ENCODE measurements around the gene TPST1. TPM values are rescaled to one million over a fixed set of nuclear protein-coding genes. Genes with fewer than 3 reads are reported as not detected.
"Not testable (repeated sequence)": the region's sequence is repeated elsewhere in the genome, so short reads cannot be mapped to it uniquely, and the experiment has no call there.

TPST1 gene
- total RNA-seq, 1 experiment from 2014 or later: 0.41 TPM

DNA sequence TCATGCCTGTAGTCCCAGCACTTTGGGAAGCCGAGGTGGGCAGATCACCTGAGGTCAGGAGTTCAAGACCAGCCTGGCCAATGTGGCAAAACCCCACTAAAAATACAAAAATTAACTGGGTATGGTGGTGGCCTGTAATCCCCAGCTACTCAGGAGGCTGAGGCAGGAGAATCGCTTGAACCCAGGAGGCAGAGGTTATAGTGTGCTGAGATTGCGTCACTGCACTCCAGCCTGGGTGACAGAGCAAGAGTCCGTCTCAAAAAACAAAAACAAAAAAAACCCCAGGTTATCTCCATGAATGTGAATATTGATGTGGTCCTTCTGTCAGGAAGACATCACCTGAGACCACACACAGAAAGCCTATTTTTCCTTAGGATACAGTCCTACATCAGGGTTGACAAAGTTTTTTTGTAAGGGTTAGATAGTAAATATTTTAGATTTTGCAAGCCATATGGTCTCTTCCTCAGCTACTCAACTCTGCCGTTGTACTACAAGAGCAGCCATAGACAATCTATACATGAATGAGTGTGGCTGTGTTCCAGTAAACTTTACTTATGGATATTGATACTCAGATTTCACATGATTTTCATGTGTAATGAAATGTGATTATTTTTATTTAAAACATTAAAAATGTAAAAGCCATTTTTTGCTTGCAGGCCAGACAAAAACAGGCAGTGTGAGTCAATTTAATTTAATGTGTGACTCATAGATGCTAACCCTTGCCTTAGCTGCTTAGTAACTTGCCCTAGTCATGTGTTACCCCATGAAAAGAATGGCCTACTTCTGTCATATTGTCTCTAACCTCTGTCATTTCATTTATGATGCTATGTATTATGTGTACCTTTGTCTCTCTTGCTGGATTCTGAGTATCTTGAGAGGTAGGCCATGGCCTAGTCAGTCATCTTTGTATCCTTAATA, 78.1 kb downstream of the TPST1 start:
- no peak for DNase-seq (ENCODE audit: low spot score)

GRCh38 chr7:66296001-66296521, 90.9 kb downstream of the TPST1 start:
- DNase-seq (ENCODE audit: low spot score): no peak

DNA sequence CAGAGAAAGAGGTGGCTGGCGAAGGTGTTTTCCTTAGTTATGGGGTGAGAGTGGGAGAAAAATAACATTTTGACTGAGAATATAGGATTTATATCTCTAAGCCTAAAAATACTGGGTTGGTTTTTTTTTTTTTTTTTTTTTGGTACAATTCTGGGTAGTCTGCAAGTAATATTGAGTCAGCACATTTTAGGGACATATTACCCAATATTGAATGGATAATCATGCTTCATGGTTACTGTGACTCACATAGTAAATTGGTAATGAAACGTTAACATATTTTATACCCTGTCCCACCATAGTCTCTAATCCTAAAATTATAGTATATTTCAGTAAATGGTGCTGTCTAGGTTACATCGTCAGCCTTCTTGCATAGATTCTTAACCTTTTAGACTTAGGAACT, 91.4 kb downstream of the TPST1 start:
- no peak for DNase-seq (ENCODE audit: low spot score)

DNA sequence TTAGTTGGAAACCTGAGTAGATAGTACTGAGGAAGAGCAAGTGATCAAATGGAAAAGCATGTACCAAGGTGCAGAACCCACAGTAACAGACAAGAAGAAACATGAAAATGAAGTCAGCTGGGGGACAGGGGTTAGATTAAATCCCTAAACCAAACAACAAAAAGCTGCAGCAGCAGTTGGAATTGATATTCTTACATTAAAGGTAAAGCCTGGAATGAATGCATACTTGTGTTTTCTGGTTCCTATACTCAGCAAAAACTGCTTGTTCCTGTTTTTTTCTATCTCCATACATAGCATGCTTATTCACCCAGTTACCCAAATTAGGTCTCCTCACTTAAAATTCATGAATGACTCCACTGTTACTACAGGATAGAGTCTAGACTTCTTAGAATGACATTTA, 92.4 kb downstream of the TPST1 start:
- no peak for DNase-seq (ENCODE audit: low spot score)

DNA sequence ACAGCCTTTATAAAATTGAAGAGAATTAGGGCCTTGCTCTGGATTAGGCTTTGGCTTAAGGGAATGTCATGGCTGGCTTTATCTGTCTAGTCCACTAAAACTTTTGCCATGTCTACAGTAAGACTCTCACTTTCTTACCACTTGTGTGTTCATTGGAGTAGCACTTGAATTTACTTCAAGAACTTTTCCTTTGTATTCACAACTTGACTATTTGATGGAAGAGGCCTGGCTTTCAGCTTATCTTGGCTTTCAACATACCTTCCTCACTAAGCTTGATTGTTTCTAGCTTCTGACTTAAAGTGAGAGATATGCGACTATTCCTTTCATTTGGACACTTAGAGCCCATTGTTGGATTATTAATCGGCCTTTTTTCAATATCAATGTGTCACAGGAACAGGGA, 96.1 kb downstream of the TPST1 start:
- no peak for DNase-seq (ENCODE audit: low spot score)

GRCh38 chr7:66301737-66302136, 96.6 kb downstream of the TPST1 start:
- DNase-seq (ENCODE audit: low spot score): no peak

- no peak for DNase-seq (ENCODE audit: low spot score)
Observed at GRCh38 chr7:66303454-66304155, 98.5 kb downstream of the TPST1 start.

GRCh38 chr7:66304536-66304935, 99.4 kb downstream of the TPST1 start:
- no peak for DNase-seq (ENCODE audit: low spot score)

- DNase-seq (ENCODE audit: low spot score): peak; percentile 56
Observed at GRCh38 chr7:66306243-66306642, 101.1 kb downstream of the TPST1 start.

DNA sequence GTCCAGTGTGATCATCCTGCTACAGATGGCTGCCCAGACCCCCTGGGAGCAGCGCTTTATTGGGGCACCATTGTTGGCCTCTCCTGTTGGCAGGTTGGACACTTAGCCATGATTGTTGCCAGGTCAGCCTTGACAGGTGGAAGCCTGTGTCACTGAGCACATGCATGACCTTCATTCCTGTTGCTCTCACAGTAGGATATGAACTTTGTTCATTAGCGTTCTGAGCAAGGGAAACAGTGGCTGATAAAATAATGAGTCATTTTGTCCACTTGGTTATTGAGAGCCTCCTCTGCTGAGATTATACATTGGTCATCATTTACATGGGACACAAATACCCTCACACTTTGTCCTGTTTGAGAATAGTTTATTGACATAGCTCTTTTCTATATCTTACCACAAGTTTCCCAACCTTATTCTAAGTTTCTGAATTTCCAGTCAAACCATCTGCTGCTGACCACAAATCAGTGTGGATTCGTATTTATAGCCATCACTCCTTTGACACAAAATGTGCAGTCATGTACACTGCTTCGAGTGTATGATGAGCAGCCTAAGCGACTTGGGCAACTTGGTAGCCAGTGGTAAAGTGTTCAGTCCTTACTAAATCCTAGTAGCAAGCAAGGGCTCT, 102.6 kb downstream of the TPST1 start:
- DNase-seq (ENCODE audit: low spot score): peak; percentile 50

- no peak for DNase-seq (ENCODE audit: low spot score)
Observed at GRCh38 chr7:66308411-66308810, 103.3 kb downstream of the TPST1 start.

- DNase-seq (ENCODE audit: low spot score): no peak
Observed at GRCh38 chr7:66310620-66311019, 105.5 kb downstream of the TPST1 start.

GRCh38 chr7:66313886-66314568, 108.9 kb downstream of the TPST1 start:
- DNase-seq (ENCODE audit: low spot score): no peak

DNA sequence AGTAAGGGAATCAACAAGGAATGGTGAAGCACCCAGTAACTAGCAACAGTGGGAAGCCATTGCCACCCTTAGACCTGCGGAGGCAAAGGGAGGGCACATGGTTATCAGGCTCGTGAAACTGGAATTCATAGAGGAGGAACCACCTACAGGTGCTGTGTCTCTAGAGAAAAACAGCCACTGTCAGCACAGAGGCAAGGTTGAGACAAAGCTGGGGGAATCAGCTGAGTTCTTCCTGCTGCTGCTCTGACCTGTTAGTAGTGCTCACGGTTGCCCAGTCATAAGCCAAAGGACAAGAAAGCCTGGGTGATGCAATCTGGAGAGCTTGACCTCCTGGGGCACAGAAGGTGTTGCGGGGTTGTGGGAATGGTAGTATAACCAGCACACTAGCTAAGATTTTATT, 110.1 kb downstream of the TPST1 start:
- no peak for DNase-seq (ENCODE audit: low spot score)

DNA sequence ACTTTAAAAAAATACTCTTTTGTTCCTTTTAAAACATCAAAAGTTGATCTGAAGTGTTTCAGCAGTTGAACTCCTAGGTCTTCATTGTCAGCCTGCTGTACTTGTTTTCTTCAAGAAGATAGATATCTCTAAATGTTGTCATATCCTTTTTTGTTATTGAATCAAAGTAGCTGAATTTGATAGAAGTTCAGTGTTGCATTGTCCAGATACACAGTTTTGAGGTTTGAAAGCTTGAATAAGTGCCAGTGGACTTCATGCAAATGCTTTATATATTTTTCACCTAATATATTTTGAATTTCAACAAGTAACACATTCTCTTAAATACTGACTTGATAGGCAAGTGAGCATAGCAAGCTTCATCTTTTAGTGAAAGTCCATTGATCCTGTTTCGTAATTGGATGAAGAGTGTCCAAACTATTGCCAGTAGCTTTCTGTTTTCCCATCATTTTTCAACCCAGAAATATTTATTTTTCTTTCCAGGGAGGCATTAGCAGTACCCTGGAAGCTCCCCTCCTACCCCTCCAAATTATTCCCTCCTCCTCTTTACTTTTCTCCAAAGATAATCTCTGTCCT, 114.4 kb downstream of the TPST1 start:
- DNase-seq (ENCODE audit: low spot score): no peak

- peak; percentile 13 for DNase-seq (ENCODE audit: low spot score)
Observed at GRCh38 chr7:66321283-66321682, 116.1 kb downstream of the TPST1 start.

GRCh38 chr7:66323114-66323796, 118.1 kb downstream of the TPST1 start:
- DNase-seq (ENCODE audit: low spot score): no peak

- not testable (repeated sequence) for DNase-seq (ENCODE audit: low spot score)
Observed at GRCh38 chr7:66324985-66325384, 119.9 kb downstream of the TPST1 start.

DNA sequence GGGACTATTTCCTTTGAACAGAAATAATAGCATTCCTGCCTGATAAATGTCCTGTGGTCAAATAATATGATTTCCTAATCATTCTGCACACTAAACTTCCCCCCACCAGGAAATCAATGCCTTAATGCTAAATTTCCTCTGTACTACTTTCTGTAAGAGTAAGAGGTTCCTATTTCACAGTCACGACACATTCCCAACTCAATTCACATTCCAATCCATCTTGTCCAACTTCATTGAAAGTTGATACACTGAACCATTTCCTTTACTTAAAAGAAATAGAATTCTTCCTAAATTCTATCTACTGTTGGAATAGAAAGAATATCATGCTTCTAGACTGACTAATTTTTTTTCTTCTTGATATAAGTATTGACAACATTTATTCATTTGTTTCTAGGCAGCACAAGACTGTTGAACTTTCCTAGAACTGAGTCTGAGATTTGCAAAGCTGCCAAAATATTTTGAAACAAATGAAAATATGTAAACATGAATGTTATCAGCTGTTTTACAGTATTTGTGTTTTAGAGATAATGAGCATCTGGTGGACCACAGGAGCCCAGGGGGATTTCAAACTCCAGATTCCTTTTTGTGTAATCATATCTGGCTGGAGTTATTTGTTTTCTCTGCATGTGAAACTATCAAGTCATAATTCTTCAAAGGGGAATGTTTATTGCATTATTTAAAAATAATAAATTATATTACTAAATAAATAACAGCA, 121.5 kb downstream of the TPST1 start:
- no peak for DNase-seq (ENCODE audit: low spot score)

- no peak for DNase-seq (ENCODE audit: low spot score)
Observed at GRCh38 chr7:66330961-66331360, 125.8 kb downstream of the TPST1 start.
